Right lobe of liver (tissue), 4 donors: ENCODE data around the gene NBAS.

Experiments used
- POLR2A ChIP-seq: fragments of 450-650 bp; IDR thresholded peaks from one replicate; pipeline ENCODE4 v1.6.1; 2017; ENCODE audit warnings: antibody characterized with exemption, mild to moderate bottlenecking
- TF ChIP-seq, protein P1 (sequence below), 4 donors: fragments of 200-600 bp in 3 of 4; fragments of 450-650 bp in 1 of 4; IDR thresholded peaks; one replicate each; pipeline versions ENCODE4 v1.5.1 to v1.8.0; 2016 to 2022; ENCODE audit warnings: antibody characterized with exemption in 4 of 4, mild to moderate bottlenecking in 2 of 4
- donor health status: DM: no; HTN: no; CAD: no.
- donor health status: DM: no; HTN: no; CAD: no.
- donor health status: DM: no; HTN: yes; CAD: no.

- TF ChIP-seq, protein P1, sequence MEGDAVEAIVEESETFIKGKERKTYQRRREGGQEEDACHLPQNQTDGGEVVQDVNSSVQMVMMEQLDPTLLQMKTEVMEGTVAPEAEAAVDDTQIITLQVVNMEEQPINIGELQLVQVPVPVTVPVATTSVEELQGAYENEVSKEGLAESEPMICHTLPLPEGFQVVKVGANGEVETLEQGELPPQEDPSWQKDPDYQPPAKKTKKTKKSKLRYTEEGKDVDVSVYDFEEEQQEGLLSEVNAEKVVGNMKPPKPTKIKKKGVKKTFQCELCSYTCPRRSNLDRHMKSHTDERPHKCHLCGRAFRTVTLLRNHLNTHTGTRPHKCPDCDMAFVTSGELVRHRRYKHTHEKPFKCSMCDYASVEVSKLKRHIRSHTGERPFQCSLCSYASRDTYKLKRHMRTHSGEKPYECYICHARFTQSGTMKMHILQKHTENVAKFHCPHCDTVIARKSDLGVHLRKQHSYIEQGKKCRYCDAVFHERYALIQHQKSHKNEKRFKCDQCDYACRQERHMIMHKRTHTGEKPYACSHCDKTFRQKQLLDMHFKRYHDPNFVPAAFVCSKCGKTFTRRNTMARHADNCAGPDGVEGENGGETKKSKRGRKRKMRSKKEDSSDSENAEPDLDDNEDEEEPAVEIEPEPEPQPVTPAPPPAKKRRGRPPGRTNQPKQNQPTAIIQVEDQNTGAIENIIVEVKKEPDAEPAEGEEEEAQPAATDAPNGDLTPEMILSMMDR (IDR thresholded peaks at IDR 0.05) = peak; percentile 57 to 74 (median 66)
- no peak for TF ChIP-seq POLR2A
Observed at GRCh38 chr2:15588329-15588919, 27.3 kb upstream of the NBAS start.
